BJ (cell line): ENCODE data around the gene CXCL5. TPM values are rescaled to one million over a fixed set of nuclear protein-coding genes. Genes with fewer than 3 reads are reported as not detected.
"Not testable (repeated sequence)": the region's sequence is repeated elsewhere in the genome, so short reads cannot be mapped to it uniquely, and the experiment has no call there.

Source experiments
- CTCF ChIA-PET: fragments of 350-600 bp; formaldehyde crosslinking; extraction: SDS; loops from one replicate; lab custom pipeline; 2021; ENCODE audit warnings: antibody characterized with exemption, inconsistent platforms; lab: Yijun Ruan, JAX
- POLR2A ChIA-PET: fragments of 300-600 bp; sonication (Branson Sonifier 250); formaldehyde crosslinking; extraction: SDS; loops from one replicate; lab custom pipeline; 2021; ENCODE audit warnings: antibody characterized with exemption; lab: Charles Lee
- DNase-seq: peaks from one replicate; pipeline ENCODE4 v3.0.0-alpha.2; 2011; ENCODE audit warnings: low read depth
- H3K27me3 ChIP-seq: 2 replicates; pipeline ENCODE4 v1.6.0; 2011; ENCODE audit warnings: low read length; ENCODE audit not compliant: control insufficient read depth, insufficient read depth
- H3K36me3 ChIP-seq: 2 replicates; pipeline ENCODE4 v1.5.1; 2011; ENCODE audit warnings: low read length; ENCODE audit not compliant: control insufficient read depth, insufficient read depth
- H3K4me3 ChIP-seq: 2 replicates; pipeline ENCODE4 v1.5.1; 2011; ENCODE audit warnings: low read depth, mild to moderate bottlenecking, control low read depth, low read length
- CTCF ChIP-seq: IDR thresholded peaks from 2 replicates; pipeline ENCODE4 v1.5.1; 2011; ENCODE audit warnings: low read depth, mild to moderate bottlenecking, control low read depth, inconsistent platforms, low read length, moderate library complexity; ENCODE audit not compliant: insufficient read depth
- polyA plus RNA-seq: library from polyadenylated mRNA; depleted of rRNA; stranded (reverse); fragments of >200 nt; gene quantifications from 2 replicates; pipeline ENCODE4 v1.2.3, GENCODE V29; 2011

Gene CXCL5
- polyA plus RNA-seq, 1 experiment = 0.18 TPM

DNA sequence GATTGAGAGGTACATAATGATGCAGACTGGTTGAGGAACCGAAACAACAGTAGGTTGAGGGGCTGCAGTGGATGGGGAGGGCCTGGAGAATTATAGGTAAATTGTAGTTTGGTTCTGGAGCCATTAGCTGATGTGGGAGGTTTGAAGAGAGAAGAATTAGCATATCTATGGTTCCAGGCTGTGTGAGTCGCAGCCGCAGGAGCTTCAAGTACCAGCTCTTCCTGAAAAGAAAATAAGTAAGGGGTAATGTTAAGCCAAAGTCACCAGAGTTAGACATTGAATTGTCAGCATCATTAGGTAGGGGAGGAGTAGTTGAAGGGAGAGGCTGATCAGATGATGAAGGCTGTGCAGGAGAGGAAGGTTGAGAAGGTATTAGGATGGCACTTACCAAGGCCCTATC is 46.1 kb downstream of the CXCL5 start:
- TF ChIP-seq CTCF = no peak
- POLR2A ChIA-PET = no interaction called here
- CTCF ChIA-PET = interaction anchor here (1.2 kb wide), 1 partner anchor 8 kb away, joined by 3 read pairs; no protein-coding TSS in a partner anchor
- Histone ChIP-seq H3K27me3 (no peaks in the 10 kb centered on the region; the same call in 1 of the 2 replicates), H3K4me3 (no peak overlapping the region), H3K36me3 (no peaks in the 10 kb centered on the region)
- no peak for DNase-seq

GRCh38 chr4:73950376-73950920 is 48.0 kb downstream of the CXCL5 start:
- H3K36me3 ChIP-seq, CTCF ChIA-PET, POLR2A ChIA-PET, H3K27me3 ChIP-seq, DNase-seq, H3K4me3 ChIP-seq: not testable (repeated sequence)

- no peak overlapping the region for H3K4me3 ChIP-seq
- no peak for TF ChIP-seq CTCF
- H3K27me3 ChIP-seq = peaks cover 8% of the 10 kb centered on the region
- DNase-seq = no peak
- POLR2A ChIA-PET = no interaction called here
- H3K36me3 ChIP-seq = no peaks in the 10 kb centered on the region
- CTCF ChIA-PET = interaction anchor here (0.6 to 1.6 kb wide), 4 partner anchors 11 to 1807 kb away, joined by 3 to 6 read pairs (median 3); no protein-coding TSS in a partner anchor
Measured at GRCh38 chr4:73948990-73949706, 49.3 kb downstream of the CXCL5 start.

DNA sequence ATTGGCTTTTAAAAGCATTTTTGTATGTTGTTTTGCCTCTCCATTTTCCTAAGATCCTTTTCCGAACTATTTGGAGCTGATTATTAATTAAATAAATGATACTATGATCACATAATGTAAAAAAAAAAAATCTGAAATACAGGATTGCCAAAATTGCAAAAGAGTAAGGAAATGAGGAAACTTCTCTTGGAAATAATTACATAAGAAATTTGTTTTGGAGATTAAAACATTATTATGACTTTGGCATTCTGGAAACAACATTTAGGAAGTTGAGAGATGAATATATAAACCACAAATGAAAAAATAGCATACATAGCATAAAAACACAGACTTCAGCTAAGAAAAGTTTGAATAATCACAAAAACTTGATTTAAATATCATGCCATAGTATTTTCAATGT is 50.2 kb downstream of the CXCL5 start:
- Histone ChIP-seq H3K27me3 (peaks cover 10% of the 10 kb centered on the region), H3K36me3 (no peaks in the 10 kb centered on the region), H3K4me3 (no peak overlapping the region)
- ChIA-PET POLR2A (no interaction called here), CTCF (interaction anchor here (0.6 to 1.6 kb wide), 3 partner anchors 10 to 1806 kb away, joined by 3 to 6 read pairs (median 3); no protein-coding TSS in a partner anchor)
- DNase-seq = no peak
- no peak for TF ChIP-seq CTCF

- no peak for DNase-seq
- Histone ChIP-seq H3K36me3 (no peaks in the 10 kb centered on the region), H3K27me3 (peaks cover 14% of the 10 kb centered on the region), H3K4me3 (no peak overlapping the region)
- CTCF ChIA-PET = interaction anchor here (1.0 to 1.4 kb wide), 2 partner anchors 18 to 249 kb away, joined by 3 read pairs; no protein-coding TSS in a partner anchor
- POLR2A ChIA-PET = no interaction called here
- no peak for TF ChIP-seq CTCF
Measured at GRCh38 chr4:73947239-73947985, 51.1 kb downstream of the CXCL5 start.
